Left renal cortex interstitium (tissue), 4 donors: ENCODE data around the gene PCSK2. TPM values are rescaled to one million over a fixed set of nuclear protein-coding genes. Genes with fewer than 3 reads are reported as not detected.

Experiments
- DNase-seq, 4 donors: peaks; one replicate each; pipeline ENCODE4 v3.0.0-alpha.2; 2013; ENCODE audit warnings: low read depth in 4 of 4, low spot score in 2 of 4, missing footprints in 1 of 4
- polyA plus RNA-seq, 4 donors: library from polyadenylated mRNA; unstranded; fragments of 120-200 nt; gene quantifications; one replicate each; pipeline ENCODE4 v1.2.1, GENCODE V29; 2013; ENCODE audit not compliant: insufficient read length in 4 of 4

Gene PCSK2
- polyA plus RNA-seq, 4 donors = 0.72 to 0.81 (median 0.76) TPM

DNA sequence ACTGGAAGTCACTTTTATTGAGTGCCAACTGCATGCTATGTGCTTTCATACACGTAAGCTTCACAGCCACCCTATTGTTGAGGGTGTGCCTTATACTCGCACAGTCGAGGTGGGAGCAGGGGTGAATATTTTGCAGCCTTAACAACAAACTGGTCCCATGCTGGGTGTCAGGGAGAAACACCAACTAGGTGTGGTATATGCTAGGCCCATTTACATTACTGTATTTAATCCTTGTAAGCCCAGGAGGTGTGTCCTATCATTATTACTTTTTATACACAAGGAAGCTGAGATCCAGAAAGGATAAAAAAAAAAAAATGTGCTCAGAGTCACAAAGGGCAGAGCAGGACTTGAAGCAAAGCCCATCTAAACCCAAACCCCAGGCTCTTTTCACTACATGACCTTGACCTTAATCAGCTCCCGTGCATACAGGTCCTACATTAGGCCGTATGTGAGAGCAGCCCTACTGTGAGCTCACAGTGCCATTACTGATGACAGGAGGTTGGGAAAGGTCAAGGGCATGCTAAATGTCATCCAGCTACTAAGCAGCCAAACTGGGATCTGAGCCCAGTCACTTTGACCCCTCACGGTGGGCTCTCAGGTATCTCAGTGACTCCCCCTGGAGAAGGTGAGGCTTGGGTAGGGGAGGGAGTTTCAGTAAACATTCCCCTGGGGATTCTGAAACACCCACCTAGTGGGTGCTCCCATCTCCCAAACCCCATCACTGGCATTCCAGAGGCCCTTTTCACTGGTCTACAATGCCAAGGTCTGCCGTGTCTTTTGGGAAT is 242.6 kb downstream of the PCSK2 start:
- DNase-seq = no peak

DNA sequence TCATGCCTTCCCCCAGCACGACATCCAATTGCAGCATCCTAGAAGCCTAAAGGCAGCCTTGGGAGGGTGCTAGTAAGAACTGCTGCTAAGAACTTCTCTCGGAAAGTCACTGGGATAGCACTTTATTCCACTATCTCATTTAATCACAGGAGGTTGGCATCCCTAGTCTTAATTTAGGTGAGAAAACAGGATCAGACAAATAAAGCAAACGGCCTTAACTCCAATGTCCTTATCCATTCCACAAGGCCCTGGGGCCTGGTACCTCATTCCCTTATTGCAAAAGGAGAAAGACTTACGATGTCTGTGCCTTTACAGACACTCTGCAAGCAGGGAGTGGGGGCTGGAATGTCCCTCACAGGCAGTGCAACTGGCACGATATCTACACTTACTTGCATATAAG is 243.7 kb downstream of the PCSK2 start:
- DNase-seq = no peak

DNA sequence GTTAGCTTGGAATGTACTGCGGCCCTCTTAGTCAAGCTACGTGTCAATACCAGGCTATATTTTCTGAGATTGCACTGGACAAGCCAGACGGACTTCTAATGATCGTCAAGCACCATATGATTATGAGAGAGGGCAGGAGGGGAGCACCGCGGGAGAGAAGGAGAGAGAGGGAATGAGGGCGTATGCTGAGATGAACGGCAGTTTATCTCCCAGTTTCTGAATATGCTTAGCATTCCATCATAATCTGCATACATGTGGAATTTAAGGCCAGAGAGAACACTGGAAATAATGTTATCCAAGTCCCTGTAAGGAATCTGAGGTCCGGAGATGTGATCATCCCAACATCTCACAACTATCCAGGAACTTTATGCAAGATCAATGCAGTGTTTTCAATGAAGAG is 244.1 kb downstream of the PCSK2 start:
- DNase-seq = no peak

DNA sequence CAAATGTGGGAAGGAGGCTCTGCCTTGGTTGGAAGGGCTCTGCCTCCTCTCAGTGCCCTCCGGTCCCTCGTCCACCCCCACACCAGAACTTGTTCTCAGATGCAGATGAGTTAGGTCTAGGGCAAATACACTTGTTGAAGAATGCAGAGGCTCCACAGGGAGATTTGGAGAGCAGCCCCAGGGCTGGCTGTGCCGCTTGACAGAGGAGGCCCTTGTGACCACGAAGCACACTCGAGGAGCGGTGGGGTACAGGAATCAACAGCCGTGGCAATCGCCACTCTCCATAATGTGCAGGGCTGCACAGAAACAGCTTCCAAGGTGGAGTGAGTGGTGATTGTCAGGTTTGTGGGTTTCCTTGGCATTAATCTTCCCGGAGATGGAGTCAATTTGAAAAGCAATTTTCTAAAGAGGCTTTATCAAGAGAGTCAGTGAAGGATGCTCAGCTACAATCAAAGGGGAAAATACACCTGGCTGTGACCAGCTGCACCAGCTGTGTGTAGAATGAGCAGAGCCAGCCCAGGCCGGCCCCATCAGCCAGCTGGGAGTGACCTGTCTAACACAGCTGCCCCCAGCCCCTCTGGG is 244.9 kb downstream of the PCSK2 start:
- no peak for DNase-seq

- DNase-seq = no peak
Measured at GRCh38 chr20:17473659-17474058, 246.8 kb downstream of the PCSK2 start.

- DNase-seq = no peak
Measured at GRCh38 chr20:17479063-17479657, 252.3 kb downstream of the PCSK2 start.

- no peak for DNase-seq
Measured at GRCh38 chr20:17480696-17481095, 253.9 kb downstream of the PCSK2 start.

DNA sequence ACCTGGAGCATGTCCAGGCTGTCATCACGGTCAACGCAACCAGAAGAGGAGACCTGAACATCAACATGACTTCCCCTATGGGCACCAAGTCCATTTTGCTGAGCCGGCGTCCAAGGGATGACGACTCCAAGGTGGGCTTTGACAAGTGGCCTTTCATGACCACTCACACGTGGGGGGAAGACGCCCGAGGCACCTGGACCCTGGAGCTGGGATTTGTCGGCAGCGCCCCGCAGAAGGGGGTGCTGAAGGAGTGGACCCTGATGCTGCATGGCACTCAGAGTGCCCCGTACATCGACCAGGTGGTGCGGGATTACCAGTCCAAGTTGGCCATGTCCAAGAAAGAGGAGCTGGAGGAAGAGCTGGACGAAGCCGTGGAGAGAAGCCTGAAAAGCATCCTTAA is 254.8 kb downstream of the PCSK2 start:
- no peak for DNase-seq

DNA sequence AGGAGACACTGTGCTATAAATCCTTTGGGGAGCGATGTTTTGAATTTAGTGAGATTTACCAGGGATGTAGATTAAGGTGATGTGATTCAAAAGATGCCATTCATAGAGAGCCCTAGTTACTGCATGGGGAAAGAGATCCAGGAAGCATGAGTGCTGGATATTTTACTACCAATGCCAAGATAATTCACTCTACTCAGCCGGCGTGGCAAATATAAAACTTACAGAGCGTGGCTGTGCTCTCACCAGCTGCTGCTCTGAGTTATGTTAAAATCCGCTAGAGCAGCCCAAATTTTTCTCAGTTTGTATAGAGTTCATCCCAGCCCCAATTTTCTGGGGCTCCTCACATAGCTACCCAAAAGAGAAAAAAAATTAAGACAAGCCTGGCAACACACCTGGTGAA is 255.7 kb downstream of the PCSK2 start:
- DNase-seq = no peak

- DNase-seq = no peak
Measured at GRCh38 chr20:17485017-17485416, 258.2 kb downstream of the PCSK2 start.

DNA sequence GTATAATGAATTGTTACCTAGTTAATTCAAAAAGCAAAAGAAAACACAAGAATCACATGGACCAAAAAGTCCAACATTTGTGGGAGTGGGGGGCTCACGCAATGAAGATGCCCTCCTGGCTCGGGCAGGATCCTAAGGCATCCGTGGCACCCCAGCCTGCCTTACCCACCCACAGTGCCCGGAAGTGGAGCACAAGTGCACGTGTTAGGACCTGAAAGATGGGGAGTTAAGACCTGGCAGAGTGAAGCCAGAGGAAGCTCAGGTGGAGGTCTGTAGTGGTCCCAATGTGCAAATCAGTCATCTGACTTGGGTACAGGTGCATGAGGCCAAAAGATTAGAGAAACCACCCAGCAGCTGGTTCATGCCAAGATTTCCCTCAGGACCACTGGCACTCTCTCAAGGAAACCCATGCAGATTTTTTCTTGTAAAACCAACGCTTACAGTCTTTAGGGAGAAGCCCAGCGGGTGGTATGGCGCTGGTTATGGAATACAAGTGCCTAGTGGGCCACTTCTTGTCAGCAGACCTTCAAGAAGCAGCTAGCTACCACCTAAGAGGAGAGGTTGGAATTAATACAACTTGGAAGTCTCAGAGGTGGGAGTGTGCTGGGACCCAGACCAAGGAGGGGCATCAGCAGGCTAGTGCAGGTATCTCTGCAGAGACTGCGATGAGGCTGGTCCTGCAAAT is 262.2 kb downstream of the PCSK2 start:
- DNase-seq = no peak

DNA sequence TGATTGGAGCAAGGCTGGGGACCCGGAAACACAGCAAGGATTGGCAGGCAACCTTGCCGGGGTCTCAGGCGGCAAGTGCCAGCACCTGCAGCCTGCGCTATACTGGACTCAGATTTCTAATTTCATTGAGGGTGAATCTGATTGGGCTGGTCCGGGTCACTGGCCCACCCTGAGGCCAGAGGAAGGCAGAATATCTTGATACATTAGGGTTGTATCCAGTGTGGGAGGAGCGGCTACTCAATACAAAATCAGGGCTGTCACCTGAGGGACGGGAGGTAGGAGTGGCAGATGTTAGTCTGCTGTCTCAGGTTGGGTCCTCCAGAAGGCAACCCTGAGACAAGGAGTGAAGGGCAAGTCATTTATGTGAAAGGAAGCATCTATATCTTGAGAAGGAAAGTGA is 263.7 kb downstream of the PCSK2 start:
- no peak for DNase-seq

GRCh38 chr20:17491041-17491440 is 264.2 kb downstream of the PCSK2 start:
- DNase-seq = no peak

DNA sequence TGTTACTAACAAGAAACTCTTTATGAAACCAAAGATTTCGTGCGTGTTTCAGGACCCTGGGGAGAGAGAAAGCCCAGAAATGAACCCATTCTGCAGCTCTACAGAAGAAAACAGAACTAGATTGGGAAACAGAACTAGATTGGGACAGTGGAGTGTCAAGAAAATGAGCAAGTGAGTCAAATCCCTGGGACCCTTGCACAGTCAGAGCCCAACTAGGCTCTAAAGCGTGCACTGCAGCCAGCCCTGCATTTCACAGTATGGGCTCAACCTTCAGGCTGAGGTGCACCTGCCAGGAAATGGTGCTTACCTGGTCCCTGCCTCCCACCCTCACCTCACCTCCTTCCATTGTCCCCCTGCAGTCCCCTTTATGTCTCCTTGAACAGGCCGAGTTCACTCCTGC is 264.6 kb downstream of the PCSK2 start:
- DNase-seq = no peak

DNA sequence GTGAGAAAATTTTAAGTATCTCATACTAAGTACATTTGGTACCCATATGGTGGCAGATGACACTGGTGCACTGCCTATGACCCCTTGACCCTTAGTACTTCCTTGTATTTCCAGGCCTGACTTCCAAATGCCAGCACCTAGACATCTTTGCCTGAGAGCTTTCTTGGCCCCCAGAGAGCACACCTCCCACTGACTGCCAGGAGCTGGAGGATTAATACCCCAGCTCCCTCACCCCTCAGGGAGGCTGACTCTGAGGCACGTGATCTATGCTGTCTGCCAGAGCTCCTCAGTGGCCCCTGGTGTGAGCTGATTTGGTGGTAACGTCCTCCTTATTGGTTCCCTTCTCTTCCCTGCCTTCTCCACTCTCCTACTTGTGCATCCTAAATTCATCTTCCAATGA is 266.3 kb downstream of the PCSK2 start:
- DNase-seq = no peak

DNA sequence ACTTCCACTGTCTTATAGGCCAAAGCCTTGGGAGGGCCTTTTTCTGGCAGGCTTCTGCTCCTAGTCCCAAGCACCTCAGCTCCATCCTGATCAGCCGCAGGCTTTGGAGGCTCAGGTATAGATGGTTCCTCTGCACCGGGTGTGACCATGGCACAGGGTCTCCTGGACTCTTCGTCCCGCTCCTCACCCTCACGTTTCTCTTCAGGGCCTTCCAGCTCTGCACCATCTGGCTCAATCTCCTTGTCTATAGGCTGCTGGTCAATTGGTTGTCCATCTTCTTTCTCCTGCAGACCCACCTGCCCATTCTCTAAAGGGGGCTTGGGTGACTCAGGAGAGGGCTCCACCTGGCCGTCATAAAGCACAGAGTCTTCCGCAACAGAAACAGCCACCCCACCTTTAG is 267.4 kb downstream of the PCSK2 start:
- DNase-seq = no peak

DNA sequence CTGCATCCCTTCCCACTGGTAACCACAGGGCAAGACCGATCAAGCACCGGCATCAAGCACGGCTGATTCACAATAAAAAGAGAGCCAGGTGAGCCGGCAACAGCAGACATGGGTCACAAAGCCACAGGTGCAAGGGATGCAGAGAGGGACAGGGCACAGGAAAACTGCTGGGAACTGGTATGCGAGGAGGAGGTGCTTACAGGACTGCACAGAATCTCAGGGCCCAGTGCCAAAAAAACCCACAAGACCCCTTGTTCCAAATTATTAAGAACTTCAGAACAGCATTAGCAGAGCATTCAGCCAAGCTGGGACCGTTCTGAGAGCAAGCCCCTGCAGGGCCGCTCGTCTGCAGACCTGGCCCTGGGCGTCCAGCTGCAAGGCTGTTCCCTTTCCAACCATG is 269.0 kb downstream of the PCSK2 start:
- no peak for DNase-seq

GRCh38 chr20:17497821-17498580 is 271.2 kb downstream of the PCSK2 start:
- DNase-seq = no peak

GRCh38 chr20:17498641-17499040 is 271.8 kb downstream of the PCSK2 start:
- no peak for DNase-seq

DNA sequence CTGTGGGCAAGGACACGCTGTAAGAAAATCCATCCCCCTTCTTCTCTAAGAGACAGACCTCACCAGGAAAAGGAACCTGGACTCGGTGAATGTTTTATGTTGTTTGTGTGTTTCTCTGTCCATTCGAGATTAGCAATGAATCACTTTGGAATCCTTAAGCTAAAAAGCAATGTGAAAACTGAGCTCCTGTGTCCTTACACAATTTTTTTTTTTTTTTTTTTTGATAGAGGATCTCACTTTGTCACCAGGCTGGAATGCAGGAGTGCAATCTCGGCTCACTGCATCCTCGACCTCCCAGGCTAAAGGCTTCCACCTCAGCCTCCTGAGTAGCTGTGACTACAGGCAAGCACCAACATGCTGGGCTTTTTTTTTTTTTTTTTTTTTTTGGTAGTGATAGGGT is 272.2 kb downstream of the PCSK2 start:
- no peak for DNase-seq

DNA sequence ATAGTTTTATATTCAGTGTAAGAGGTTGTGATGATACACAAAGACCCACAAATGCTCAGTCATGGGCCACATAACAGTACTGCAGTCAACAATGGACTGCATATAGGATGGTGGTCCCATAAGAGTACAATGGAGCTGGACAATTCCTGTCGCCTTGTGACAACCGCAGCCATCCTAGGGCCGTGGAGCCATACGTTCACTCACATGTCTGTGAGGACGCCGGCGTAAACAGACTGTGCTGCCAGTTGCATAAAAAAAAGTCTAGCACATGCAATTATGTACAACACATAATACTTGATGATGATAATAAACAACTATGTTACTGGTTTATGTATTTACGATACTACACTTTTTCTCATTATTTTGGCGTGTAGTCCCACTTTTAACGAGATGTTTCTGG is 273.4 kb downstream of the PCSK2 start:
- no peak for DNase-seq
